Omental fat pad (tissue), 4 donors: Measurements from ENCODE around the gene PSMC3IP. TPM values are rescaled to one million over a fixed set of nuclear protein-coding genes. Genes with fewer than 3 reads are reported as not detected.

Source experiments
- ATAC-seq: fragments of 150-250 bp; one replicate; pipeline ENCODE4 v1.9.1; 2016; ENCODE audit warnings: mild to moderate bottlenecking, moderate library complexity; ENCODE audit not compliant: low FRiP score
- DNase-seq: peaks from one replicate; pipeline ENCODE4 v3.0.0-alpha.2; 2019; ENCODE audit warnings: low spot score
- CTCF ChIP-seq, 3 donors: fragments of 450-650 bp; IDR thresholded peaks; one replicate each; pipeline ENCODE4 v1.5.1; 2016 to 2017; ENCODE audit warnings: antibody characterized with exemption in 3 of 3, mild to moderate bottlenecking in 3 of 3, moderate library complexity in 2 of 3
- total RNA-seq, 4 donors: library from RNA; depleted of rRNA; stranded (reverse); fragments of >200 nt; gene quantifications; one replicate each; pipeline ENCODE4 v1.1.0, GENCODE V29; 2016

PSMC3IP gene
- total RNA-seq, 4 donors from 2014 or later = 1.7 to 4.7 (median 3.3) TPM

GRCh38 chr17:42527932-42528331 lies 49.6 kb downstream of the PSMC3IP start:
- no peak for ATAC-seq
- TF ChIP-seq CTCF (IDR thresholded peaks at IDR 0.05) = no peak
- DNase-seq = no peak

- TF ChIP-seq CTCF (IDR thresholded peaks at IDR 0.05) = no peak
- DNase-seq (no peak), ATAC-seq (no peak)
Observed at GRCh38 chr17:42526031-42526444, 51.5 kb downstream of the PSMC3IP start.

DNA sequence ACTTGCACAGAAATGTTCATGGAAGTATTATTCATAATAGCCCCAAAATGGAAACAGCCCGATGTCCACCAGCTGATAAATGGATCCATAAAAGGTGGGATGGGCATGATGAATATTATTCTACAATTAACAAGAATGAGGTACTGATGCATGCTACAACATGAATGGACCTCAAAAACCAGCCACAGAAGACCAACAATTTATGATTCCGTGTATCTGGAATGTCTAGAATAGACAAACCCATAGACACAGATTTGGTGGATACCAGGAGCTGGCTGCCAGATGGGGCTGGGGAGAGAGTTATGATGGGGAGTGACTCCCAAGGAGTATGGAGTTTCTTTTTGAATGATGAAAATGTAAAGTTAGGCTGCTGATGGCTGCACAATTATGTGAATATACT lies 52.3 kb downstream of the PSMC3IP start:
- TF ChIP-seq CTCF (IDR thresholded peaks at IDR 0.05) = no peak
- ATAC-seq = no peak
- no peak for DNase-seq

DNA sequence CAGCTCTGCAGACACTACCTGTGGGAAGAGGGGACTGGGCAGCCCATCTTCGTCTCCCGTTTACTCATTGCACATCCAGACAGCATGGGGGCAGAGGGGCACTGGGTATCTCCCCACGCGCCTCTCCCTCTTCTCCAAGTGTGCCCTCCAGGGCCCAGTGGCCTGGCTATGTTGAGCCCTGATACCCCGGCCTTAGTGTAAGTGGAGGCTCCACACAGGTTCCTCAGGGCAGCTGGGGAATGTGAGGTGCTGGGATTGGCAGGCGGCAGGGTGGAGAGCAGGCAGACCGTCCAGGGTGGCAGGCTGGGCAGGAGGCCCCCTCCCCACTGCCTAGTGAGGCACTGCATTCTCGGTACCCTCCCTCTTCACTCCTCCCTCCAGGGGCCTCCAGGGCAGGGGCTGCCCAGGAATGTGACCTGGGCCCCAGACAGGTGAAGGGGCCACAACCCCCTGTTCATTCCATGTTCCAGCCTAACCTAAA lies 54.7 kb downstream of the PSMC3IP start:
- TF ChIP-seq CTCF (IDR thresholded peaks at IDR 0.05) = no peak
- DNase-seq = no peak
- no peak for ATAC-seq

Other genes with a start within 250 kb of the PSMC3IP start
- 100 to 1,000 TPM; 214 to 433 (median 280) TPM for gene STAT3, start 189.3 kb downstream of the PSMC3IP start, total RNA-seq
- gene CAVIN1, start 154.5 kb downstream of the PSMC3IP start, total RNA-seq = 100 to 1,000 TPM; 479 to 598 (median 526) TPM
- gene ATP6V0A1, start 118.9 kb downstream of the PSMC3IP start, total RNA-seq = 100 to 1,000 TPM in 1 of 4 donors, 10 to 100 TPM in 3; 76.7 to 106 (median 89.2) TPM
- gene NAGLU, start 41.5 kb downstream of the PSMC3IP start, total RNA-seq = 10 to 100 TPM; 48.5 to 80.9 (median 57.3) TPM
- gene HSD17B1, start 24.8 kb downstream of the PSMC3IP start, total RNA-seq = 1 to 10 TPM; 1.6 to 8.7 (median 3.4) TPM
- 10 to 100 TPM; 21.8 to 33.5 (median 26.2) TPM for gene COASY, start 15.6 kb downstream of the PSMC3IP start, total RNA-seq
- 10 to 100 TPM; 41.8 to 53.0 (median 50.3) TPM for gene MLX, start 10.6 kb downstream of the PSMC3IP start, total RNA-seq
- 10 to 100 TPM; 37.0 to 70.3 (median 55.5) TPM for gene RETREG3, start 31.6 kb upstream of the PSMC3IP start, total RNA-seq
- gene TUBG1, start 32.0 kb upstream of the PSMC3IP start, total RNA-seq = 10 to 100 TPM; 19.8 to 45.8 (median 27.1) TPM
- gene TUBG2, start 81.6 kb upstream of the PSMC3IP start, total RNA-seq = 10 to 100 TPM; 16.5 to 27.9 (median 20.0) TPM
- 10 to 100 TPM in 3 of 4 donors, 1 to 10 TPM in 1; 3.8 to 29.6 (median 12.1) TPM for gene PLEKHH3, start 99.3 kb upstream of the PSMC3IP start, total RNA-seq
- 1 to 10 TPM in 3 of 4 donors, not detected in 1; 1.3 to 3.0 (median 1.9) TPM for gene CCR10, start 104.1 kb upstream of the PSMC3IP start, total RNA-seq
- 1 to 10 TPM; 1.8 to 9.0 (median 4.2) TPM for gene CNTNAP1, start 104.8 kb upstream of the PSMC3IP start, total RNA-seq
- 10 to 100 TPM; 42.0 to 91.1 (median 50.9) TPM for gene EZH1, start 167.3 kb upstream of the PSMC3IP start, total RNA-seq
- 10 to 100 TPM; 51.3 to 90.6 (median 68.1) TPM for gene RAMP2, start 183.5 kb upstream of the PSMC3IP start, total RNA-seq
- 10 to 100 TPM; 44.3 to 53.4 (median 48.4) TPM for gene VPS25, start 195.7 kb upstream of the PSMC3IP start, total RNA-seq
- 1 to 10 TPM in 2 of 4 donors, under 1 TPM in 2; 0.50 to 3.9 (median 1.4) TPM for gene WNK4, start 202.9 kb upstream of the PSMC3IP start, total RNA-seq
- 10 to 100 TPM; 39.9 to 82.7 (median 71.2) TPM for gene COA3, start 221.0 kb upstream of the PSMC3IP start, total RNA-seq
- gene CNTD1, start 221.1 kb upstream of the PSMC3IP start, total RNA-seq = 1 to 10 TPM in 1 of 4 donors, under 1 TPM in 1, not detected in 2; 0.09 to 2.9 TPM
- 100 to 1,000 TPM in 1 of 4 donors, 10 to 100 TPM in 3; 75.0 to 118 (median 88.7) TPM for gene BECN1, start 246.6 kb upstream of the PSMC3IP start, total RNA-seq